IPS-15b (cell line): ENCODE results near the gene BEND7.

Source experiments
- H3K27me3 ChIP-seq: one replicate; pipeline ENCODE4 v1.6.1; 2013; ENCODE audit warnings: low read length; ENCODE audit not compliant: control insufficient read depth, insufficient read depth
- H3K36me3 ChIP-seq: one replicate; pipeline ENCODE4 v1.6.1; 2013; ENCODE audit warnings: low read length; ENCODE audit not compliant: control insufficient read depth, insufficient read depth
- H3K4me1 ChIP-seq: one replicate; pipeline ENCODE4 v1.6.1; 2013; ENCODE audit warnings: mild to moderate bottlenecking, low read length; ENCODE audit not compliant: control insufficient read depth, insufficient read depth
- H3K4me3 ChIP-seq: one replicate; pipeline ENCODE4 v1.5.1; 2013; ENCODE audit warnings: low read depth, low read length
- H3K9ac ChIP-seq: one replicate; pipeline ENCODE4 v1.6.1; 2013; ENCODE audit warnings: low read depth, mild to moderate bottlenecking, low read length
- H3K9me3 ChIP-seq: one replicate; pipeline ENCODE4 v1.6.1; 2013; ENCODE audit warnings: mild to moderate bottlenecking, low read length; ENCODE audit not compliant: control insufficient read depth, insufficient read depth

Gene BEND7, protein sequence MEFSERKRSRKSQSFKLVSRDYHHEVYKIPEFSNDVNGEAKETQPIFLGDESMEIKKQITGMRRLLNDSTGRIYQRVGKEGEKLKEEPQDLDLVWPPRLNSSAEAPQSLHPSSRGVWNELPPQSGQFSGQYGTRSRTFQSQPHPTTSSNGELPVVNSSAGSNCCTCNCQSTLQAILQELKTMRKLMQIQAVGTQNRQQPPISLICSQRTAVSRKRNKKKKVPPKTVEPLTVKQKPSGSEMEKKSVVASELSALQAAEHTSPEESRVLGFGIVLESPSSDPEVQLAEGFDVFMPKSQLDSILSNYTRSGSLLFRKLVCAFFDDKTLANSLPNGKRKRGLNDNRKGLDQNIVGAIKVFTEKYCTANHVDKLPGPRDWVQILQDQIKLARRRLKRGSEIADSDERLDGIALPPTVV

DNA sequence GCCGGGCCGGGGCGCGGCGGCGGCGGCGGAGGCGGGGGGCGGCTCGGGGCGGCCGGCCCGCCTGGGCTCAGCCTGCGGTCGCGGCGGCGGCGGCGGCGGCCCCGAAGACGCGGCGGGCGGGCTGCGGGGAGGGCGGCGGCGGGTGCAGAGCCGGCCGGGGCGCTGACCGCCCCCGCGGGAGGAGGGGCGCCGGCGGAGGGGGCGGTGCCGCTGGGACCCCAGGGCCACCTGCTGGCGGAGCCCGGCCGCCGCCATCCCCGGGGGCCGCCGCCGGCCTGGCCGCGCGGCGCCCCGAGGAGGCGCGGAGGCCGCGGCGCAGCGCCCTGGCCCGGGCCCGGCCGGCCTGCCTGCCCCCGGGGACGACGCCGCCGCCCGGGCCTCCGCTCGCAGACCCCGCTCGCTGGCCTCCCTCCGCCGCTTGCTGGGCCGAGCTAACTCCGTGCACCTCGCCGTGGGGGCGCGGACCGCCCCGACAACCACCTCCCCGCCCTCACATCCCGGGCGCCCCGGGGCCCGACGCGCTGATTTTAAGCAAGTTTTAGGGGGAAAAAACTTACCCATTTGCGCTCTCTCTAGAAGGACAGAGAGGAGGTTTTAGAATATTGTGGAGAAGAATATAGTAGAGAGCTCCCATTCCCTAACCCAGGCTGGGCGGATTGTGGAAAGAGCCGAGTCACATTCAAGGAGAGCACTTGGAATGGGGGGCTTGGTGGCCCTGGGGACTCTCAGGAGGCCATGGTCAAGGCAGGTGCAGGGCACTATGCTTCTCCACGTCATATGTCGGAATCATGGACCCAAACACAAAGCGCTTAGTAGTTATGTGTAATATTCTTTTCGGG lies at the start of gene BEND7:
TSS of gene BEND7 (minus strand) at position 140 of the 839 bp plus-strand sequence. CDS start 481 bp downstream, outside the sequence.
- Histone ChIP-seq H3K4me3 (peak within 1 kb of the TSS; percentile 45), H3K27me3 (peaks cover 54% of the 10 kb centered on the region), H3K9ac (no peak within 1 kb of the TSS)

GRCh38 chr10:13573960-13574359 lies 45.1 kb upstream of the BEND7 start:
- H3K4me1 ChIP-seq: no peaks in the 10 kb centered on the region
- H3K36me3 ChIP-seq: no peaks in the 10 kb centered on the region
- no peak overlapping the region for H3K9ac ChIP-seq
- H3K27me3 ChIP-seq: no peaks in the 10 kb centered on the region
- H3K9me3 ChIP-seq: no peaks in the 10 kb centered on the region
- H3K4me3 ChIP-seq: no peak overlapping the region

More for the DNA sequence above, at the start of gene BEND7:
- Histone ChIP-seq H3K9me3 (no peaks in the 10 kb centered on the region), H3K36me3 (no peaks in the 10 kb centered on the region), H3K4me1 (peaks cover 12% of the 10 kb centered on the region)

DNA sequence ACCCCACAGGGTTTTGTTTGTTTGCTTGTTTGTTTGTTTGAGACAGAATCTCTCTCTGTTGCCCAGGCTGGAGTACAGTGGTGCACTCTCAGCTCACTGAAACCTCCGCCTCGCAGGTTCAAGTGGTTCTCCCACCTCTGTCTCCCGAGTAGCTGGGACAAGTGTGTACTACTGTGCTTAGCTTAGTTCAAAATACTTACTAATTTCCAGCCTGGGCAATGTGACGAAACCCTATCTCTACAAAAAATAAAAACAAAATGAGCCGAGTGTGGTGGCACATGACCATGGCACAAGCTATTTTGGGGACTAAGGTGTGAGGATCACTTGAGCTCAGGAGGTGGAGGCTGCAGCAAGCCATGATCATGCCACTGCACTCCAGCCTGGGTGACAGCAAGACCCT lies 42.7 kb upstream of the BEND7 start:
- no peak overlapping the region for H3K4me3 ChIP-seq
- H3K9ac ChIP-seq: no peak overlapping the region
- H3K4me1 ChIP-seq: no peaks in the 10 kb centered on the region
- H3K36me3 ChIP-seq: no peaks in the 10 kb centered on the region
- H3K9me3 ChIP-seq: no peaks in the 10 kb centered on the region
- H3K27me3 ChIP-seq: no peaks in the 10 kb centered on the region

DNA sequence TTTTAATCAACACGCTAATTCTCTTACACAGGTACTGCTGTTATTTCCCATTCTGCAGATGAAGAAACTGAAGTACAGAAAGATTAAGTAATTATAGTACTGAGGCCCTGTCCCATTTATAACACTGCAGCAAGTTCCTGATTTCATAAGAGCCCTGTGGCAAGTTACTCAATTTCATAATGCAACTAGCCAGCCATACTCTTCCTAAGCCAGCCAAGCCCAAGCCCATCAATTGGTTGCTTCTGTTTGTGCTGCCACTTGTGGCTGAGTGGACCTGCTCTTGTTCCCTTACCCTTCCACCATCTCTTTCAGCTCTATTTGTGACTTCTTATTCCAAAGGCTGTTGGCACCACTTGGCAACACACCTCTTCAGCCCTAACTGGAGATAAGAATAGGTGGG lies 38.2 kb upstream of the BEND7 start:
- H3K27me3 ChIP-seq: no peaks in the 10 kb centered on the region
- H3K4me3 ChIP-seq: no peak overlapping the region
- H3K9me3 ChIP-seq: no peaks in the 10 kb centered on the region
- no peaks in the 10 kb centered on the region for H3K4me1 ChIP-seq
- H3K9ac ChIP-seq: no peak overlapping the region
- H3K36me3 ChIP-seq: peaks cover 6% of the 10 kb centered on the region

GRCh38 chr10:13564576-13564975 lies 35.8 kb upstream of the BEND7 start:
- Histone ChIP-seq H3K9me3 (no peaks in the 10 kb centered on the region), H3K4me1 (no peaks in the 10 kb centered on the region), H3K9ac (no peak overlapping the region)

GRCh38 chr10:13563481-13564445 lies 34.9 kb upstream of the BEND7 start:
- Histone ChIP-seq H3K9ac (no peak overlapping the region), H3K4me1 (no peaks in the 10 kb centered on the region), H3K36me3 (peaks cover 6% of the 10 kb centered on the region), H3K9me3 (no peaks in the 10 kb centered on the region), H3K27me3 (no peaks in the 10 kb centered on the region), H3K4me3 (no peak overlapping the region)

More at GRCh38 chr10:13564576-13564975, 35.8 kb upstream of the BEND7 start:
- no peak overlapping the region for H3K4me3 ChIP-seq
- H3K27me3 ChIP-seq: no peaks in the 10 kb centered on the region
- H3K36me3 ChIP-seq: peaks cover 6% of the 10 kb centered on the region

DNA sequence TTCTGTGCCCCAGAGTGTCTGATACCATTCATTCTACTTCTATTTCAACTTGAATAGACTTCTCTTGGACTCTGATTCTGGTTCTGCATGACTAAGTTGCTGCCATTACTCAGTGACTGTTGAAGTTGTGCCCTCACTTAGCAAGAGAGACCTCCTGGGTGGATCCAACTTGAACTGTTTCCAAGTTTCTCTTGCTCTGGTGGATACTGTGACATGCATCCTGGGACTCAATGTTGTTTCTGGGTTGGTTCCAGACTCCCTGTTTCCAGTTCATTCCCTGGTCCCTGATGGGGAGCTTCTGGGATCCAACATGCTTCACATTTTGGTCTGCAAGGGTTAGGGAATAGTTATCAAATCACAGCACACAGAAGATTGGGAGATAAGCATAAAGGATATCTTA lies 31.8 kb upstream of the BEND7 start:
- Histone ChIP-seq H3K4me3 (no peak overlapping the region), H3K27me3 (no peaks in the 10 kb centered on the region), H3K4me1 (no peaks in the 10 kb centered on the region), H3K9ac (no peak overlapping the region), H3K36me3 (peaks cover 6% of the 10 kb centered on the region), H3K9me3 (no peaks in the 10 kb centered on the region)

DNA sequence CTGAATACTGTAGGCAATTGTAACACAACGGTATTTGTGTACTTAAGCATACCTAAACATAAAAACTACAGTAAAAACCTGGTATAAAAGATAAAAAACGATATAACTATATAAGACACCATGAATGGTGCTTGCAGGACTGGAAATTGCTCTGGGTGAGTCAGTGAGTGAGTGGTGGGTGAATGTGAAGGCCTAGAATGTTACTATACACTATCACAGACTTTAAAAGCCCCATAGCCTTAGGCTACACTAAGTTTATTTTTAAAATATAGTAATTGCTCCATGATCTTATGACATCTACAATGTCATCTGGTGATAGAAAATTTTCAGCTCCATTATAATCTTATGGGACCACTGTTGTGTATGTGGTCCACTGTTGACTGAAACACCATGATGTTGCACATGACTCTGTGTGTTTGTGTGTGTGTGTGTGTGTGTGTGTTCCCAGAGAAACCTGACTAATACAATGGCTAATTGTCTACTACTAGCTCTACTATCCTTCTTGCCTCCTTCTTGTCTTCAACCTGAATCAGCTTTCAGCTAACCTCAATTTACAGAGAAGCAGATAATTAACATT lies 30.4 kb upstream of the BEND7 start:
- Histone ChIP-seq H3K27me3 (no peaks in the 10 kb centered on the region), H3K36me3 (peaks cover 3% of the 10 kb centered on the region), H3K9ac (no peak overlapping the region), H3K4me3 (no peak overlapping the region), H3K9me3 (no peaks in the 10 kb centered on the region), H3K4me1 (no peaks in the 10 kb centered on the region)

DNA sequence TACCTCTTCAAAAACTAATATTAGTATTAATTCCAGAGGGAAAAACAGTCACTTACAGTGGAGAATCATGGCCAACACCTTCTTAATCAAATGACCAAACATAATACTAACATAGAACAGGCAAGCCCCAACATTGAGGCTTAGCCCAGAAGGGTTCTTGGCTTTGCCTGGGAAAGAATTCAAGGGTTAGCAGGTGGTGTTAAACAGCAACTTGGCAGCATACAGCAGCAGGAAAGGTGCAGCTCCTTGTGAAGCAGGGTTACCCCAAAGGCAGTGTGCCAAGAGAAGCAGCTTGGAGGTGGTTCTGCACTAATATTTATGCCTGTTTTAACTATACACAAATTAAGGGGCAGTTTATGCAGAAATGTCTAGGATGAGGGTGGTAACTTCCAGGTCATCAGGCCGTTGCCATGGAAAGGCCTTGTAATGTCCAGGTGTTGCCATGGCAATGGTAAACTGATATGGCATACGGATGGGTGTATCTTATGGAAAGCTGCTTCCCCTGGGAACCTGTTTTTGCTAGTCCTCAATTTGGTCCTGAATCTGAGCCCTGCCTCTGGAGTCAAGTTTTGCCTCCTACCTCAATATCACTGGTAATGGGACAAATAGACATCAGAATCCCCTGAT lies 27.2 kb upstream of the BEND7 start:
- no peak overlapping the region for H3K4me3 ChIP-seq
- no peaks in the 10 kb centered on the region for H3K4me1 ChIP-seq
- H3K36me3 ChIP-seq: no peaks in the 10 kb centered on the region
- H3K9me3 ChIP-seq: no peaks in the 10 kb centered on the region
- no peak overlapping the region for H3K9ac ChIP-seq
- H3K27me3 ChIP-seq: no peaks in the 10 kb centered on the region

DNA sequence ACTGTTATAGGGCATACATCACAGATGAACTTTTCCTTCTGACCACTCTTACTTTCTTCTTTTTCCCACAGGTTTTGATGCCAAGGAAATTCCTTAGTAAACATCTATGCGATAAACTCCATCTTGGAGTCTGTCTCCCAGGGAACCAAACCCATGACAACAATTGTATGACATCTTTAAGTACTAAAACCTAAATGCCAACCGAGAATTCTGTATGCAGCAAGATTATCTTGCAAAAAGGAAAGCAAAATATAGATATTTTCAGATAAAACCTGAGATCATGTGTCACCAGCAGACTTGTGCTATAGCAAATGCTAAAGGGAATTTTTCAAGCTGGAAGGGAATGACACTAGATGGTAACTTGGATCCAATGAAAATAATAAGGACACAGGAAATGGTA lies 22.0 kb upstream of the BEND7 start:
- Histone ChIP-seq H3K9me3 (no peaks in the 10 kb centered on the region), H3K9ac (no peak overlapping the region), H3K4me1 (no peaks in the 10 kb centered on the region), H3K36me3 (no peaks in the 10 kb centered on the region), H3K27me3 (no peaks in the 10 kb centered on the region), H3K4me3 (no peak overlapping the region)
